B cell (primary cell): ENCODE results near the gene TRIM54. TPM values are rescaled to one million over a fixed set of nuclear protein-coding genes. Genes with fewer than 3 reads are reported as not detected.

Experiments
- ATAC-seq: fragments of 200-7000 bp; cut with Tn5 transposase; one replicate; pipeline ENCODE4 v1.10.0; 2021; ENCODE audit warnings: low read depth, mild to moderate bottlenecking, moderate number of reproducible peaks, moderate library complexity
- CTCF ChIA-PET: fragments of 350-600 bp; sonication (Branson Sonifier 250); formaldehyde crosslinking; loops from one replicate; lab custom pipeline; 2021; ENCODE audit warnings: antibody characterized with exemption, inconsistent platforms; lab: Charles Lee
- POLR2A ChIA-PET: fragments of 350-600 bp; sonication (Branson Sonifier 250); formaldehyde crosslinking; loops from one replicate; lab custom pipeline; 2021; ENCODE audit warnings: antibody characterized with exemption; lab: Charles Lee
- DNase-seq: peaks from one replicate; pipeline ENCODE4 v3.0.0; 2013
- H2AFZ ChIP-seq: 2 replicates; pipeline ENCODE4 v1.6.1; 2012; ENCODE audit warnings: mild to moderate bottlenecking, low read depth, low read length; ENCODE audit not compliant: insufficient read depth, poor library complexity, severe bottlenecking
- H3K27ac ChIP-seq, 2 donors: 1 replicate in 1 of 2; 2 replicates in 1 of 2; pipeline ENCODE4 v1.5.1; 2012 to 2013; ENCODE audit warnings: low read length in 2 of 2, mild to moderate bottlenecking in 2 of 2, moderate library complexity in 1 of 2
- H3K27me3 ChIP-seq, 4 experiments: fragments of 200-600 bp in 1 of 4; sonication (generic) in 1 of 4; replicated peaks in 1 of 4; 1 replicate in 2 of 4; 2 replicates in 2 of 4; pipeline versions ENCODE4 v1.6.1 to v1.7.0; 2013 to 2016; ENCODE audit warnings: low read length in 3 of 4, mild to moderate bottlenecking in 2 of 4, mixed read lengths in 1 of 4, moderate library complexity in 1 of 4; ENCODE audit not compliant: insufficient read depth in 4 of 4, control insufficient read depth in 3 of 4; ENCODE audit errors: control extremely low read depth in 1 of 4
- H3K36me3 ChIP-seq, 2 experiments: replicated peaks in 1 of 2; 1 replicate in 1 of 2; 2 replicates in 1 of 2; pipeline versions ENCODE4 v1.6.1 to v1.7.1; 2013; ENCODE audit warnings: low read length in 1 of 2; ENCODE audit not compliant: insufficient read depth in 2 of 2, control insufficient read depth in 1 of 2; ENCODE audit errors: control extremely low read depth in 1 of 2, extremely low read depth in 1 of 2
- H3K4me1 ChIP-seq, 2 donors: fragments of 200-600 bp in 1 of 2; sonication (generic) in 1 of 2; 1 replicate in 1 of 2; 2 replicates in 1 of 2; pipeline versions ENCODE4 v1.5.1 to v1.6.1; 2013 to 2017; ENCODE audit warnings: low read length in 2 of 2; ENCODE audit not compliant: control insufficient read depth in 2 of 2, insufficient read depth in 2 of 2
- H3K4me2 ChIP-seq: replicated peaks from 2 replicates; pipeline ENCODE3; 2012; ENCODE audit warnings: mild to moderate bottlenecking, low read depth, low read length; ENCODE audit not compliant: poor library complexity, severe bottlenecking
- H3K4me3 ChIP-seq, 5 experiments: fragments of 200-600 bp in 1 of 5; sonication (generic) in 1 of 5; 1 replicate in 3 of 5; 2 replicates in 2 of 5; pipeline versions ENCODE4 v1.5.1 to v1.7.0; 2011 to 2016; ENCODE audit warnings: low read length in 4 of 5, mild to moderate bottlenecking in 4 of 5, low read depth in 2 of 5, control low read depth in 1 of 5, moderate library complexity in 1 of 5; ENCODE audit not compliant: insufficient read depth in 1 of 5; ENCODE audit errors: control extremely low read depth in 1 of 5, extremely low read depth in 1 of 5
- H3K79me2 ChIP-seq: fragments of 200-600 bp; sonication (generic); one replicate; pipeline ENCODE4 v1.6.0; 2016; ENCODE audit warnings: low read length; ENCODE audit not compliant: control insufficient read depth, insufficient read depth
- H3K9ac ChIP-seq: fragments of 200-600 bp; sonication (generic); 2 replicates; pipeline ENCODE4 v1.6.1; 2017; ENCODE audit warnings: mild to moderate bottlenecking, low read length, moderate library complexity
- H3K9me3 ChIP-seq, 3 donors: one replicate each; pipeline versions ENCODE4 v1.6.1 to v1.7.1; 2013; ENCODE audit warnings: low read length in 2 of 3; ENCODE audit not compliant: control insufficient read depth in 2 of 3, insufficient read depth in 1 of 3; ENCODE audit errors: control extremely low read depth in 1 of 3
- H4K20me1 ChIP-seq: 2 replicates; pipeline ENCODE4 v1.6.0; 2012; ENCODE audit warnings: mild to moderate bottlenecking, low read length; ENCODE audit not compliant: insufficient read depth, control insufficient read depth, poor library complexity, severe bottlenecking
- H3K27ac Mint-ChIP-seq: one replicate; pipeline ENCODE4 v1.8.0; 2021; ENCODE audit warnings: mixed read lengths
- H3K27me3 Mint-ChIP-seq: one replicate; pipeline ENCODE4 v1.8.0; 2021; ENCODE audit warnings: mixed read lengths
- H3K4me1 Mint-ChIP-seq: one replicate; pipeline ENCODE4 v1.8.0; 2021; ENCODE audit warnings: mixed read lengths
- H3K4me3 Mint-ChIP-seq: one replicate; pipeline ENCODE4 v1.8.0; 2021; ENCODE audit warnings: mixed read lengths
- H3K9me3 Mint-ChIP-seq: one replicate; pipeline ENCODE4 v1.8.0; 2022; ENCODE audit warnings: mixed read lengths; ENCODE audit not compliant: insufficient read depth
- EZH2 ChIP-seq: IDR thresholded peaks from 2 replicates; pipeline ENCODE4 v1.6.1; 2012; ENCODE audit warnings: borderline replicate concordance, low read depth, mild to moderate bottlenecking, moderate library complexity, low read length; ENCODE audit not compliant: insufficient read depth, poor library complexity, severe bottlenecking
- WGBS: methylation state at CpG from one replicate; pipeline ENCODE4 v1.1.5; 2013; ENCODE audit warnings: missing lambda C conversion rate; ENCODE audit not compliant: insufficient coverage; 5-methylcytosine and 5-hydroxymethylcytosine counted together
- intact Hi-C: fragments of 100-400 bp; cut with micrococcal nuclease; formaldehyde crosslinking; loops from one replicate; pipeline ENCODE4 v1.10.0; 2022
- polyA plus RNA-seq: library from polyadenylated mRNA; depleted of rRNA; stranded (reverse); fragments of >200 nt; gene quantifications from 2 replicates; pipeline ENCODE4 v1.2.3, GENCODE V29; 2012
- total RNA-seq, 2 donors: library from RNA; stranded (reverse); fragments of 120-200 nt in 1 of 2; gene quantifications; 1 replicate in 1 of 2; 2 replicates in 1 of 2; pipeline versions ENCODE4 v1.2.3 to v1.2.4, GENCODE V29; 2013 to 2022
- TF ChIP-seq, protein P1 (sequence below): fragments of 200-600 bp; IDR thresholded peaks from one replicate; pipeline ENCODE4 v1.8.0; 2022; ENCODE audit warnings: antibody characterized with exemption, mild to moderate bottlenecking

The TRIM54 gene
- total and polyA plus RNA-seq, 2 donors (not counting 1 experiment from before 2014, with no cell fraction given): not detected

DNA sequence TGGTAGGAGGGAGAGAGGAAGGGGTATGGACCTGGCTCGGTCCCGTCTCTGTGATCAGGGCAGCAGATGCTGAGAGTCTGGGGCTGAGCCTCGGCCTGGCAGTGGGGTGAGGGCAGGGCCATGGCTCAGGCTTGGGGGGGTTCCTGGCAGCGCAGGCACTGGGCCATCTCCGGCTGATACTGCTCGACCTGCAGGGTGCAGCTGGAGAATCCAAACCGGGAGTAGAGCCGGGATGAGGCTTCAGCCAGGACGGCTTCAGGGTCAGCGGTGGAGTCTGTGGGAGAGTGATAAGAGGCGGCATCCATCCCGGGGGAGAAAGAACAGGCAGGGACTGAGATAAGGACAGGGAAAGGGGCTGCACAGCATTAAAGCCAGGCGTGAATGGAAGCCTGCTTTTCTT lies 27.0 kb upstream of the TRIM54 start:
- ChIA-PET CTCF (no interaction called here), POLR2A (no interaction called here)
- H4K20me1 ChIP-seq: no peaks in the 10 kb centered on the region
- H3K9ac ChIP-seq: no peak overlapping the region
- H3K4me3 ChIP-seq: no peak overlapping the region
- no peak overlapping the region for H3K27ac Mint-ChIP-seq
- H3K4me2 ChIP-seq: no peak overlapping the region
- H3K27me3 ChIP-seq: peaks cover 0 to 62% (median 16%) of the 10 kb centered on the region in 4 experiments
- H3K4me1 Mint-ChIP-seq: no peaks in the 10 kb centered on the region
- DNase-seq (no peak), ATAC-seq (no peak)
- no peak overlapping the region for H3K4me3 Mint-ChIP-seq
- H3K9me3 Mint-ChIP-seq: no peaks in the 10 kb centered on the region
- intact Hi-C loops: no loop called here
- TF ChIP-seq EZH2: no peak
- H3K27me3 Mint-ChIP-seq: peaks cover 64% of the 10 kb centered on the region
- peaks cover 0 to 3% of the 10 kb centered on the region in 2 donors for H3K4me1 ChIP-seq
- 79% methylated on average over 12 of the region's 13 CpGs for WGBS
- no peaks in the 10 kb centered on the region for H3K79me2 ChIP-seq
- H2AFZ ChIP-seq: no peak overlapping the region
- H3K9me3 ChIP-seq: peaks cover 0 to 6% (median 0%) of the 10 kb centered on the region in 3 donors
- H3K27ac ChIP-seq: no peak overlapping the region
- no peaks in the 10 kb centered on the region for H3K36me3 ChIP-seq

DNA sequence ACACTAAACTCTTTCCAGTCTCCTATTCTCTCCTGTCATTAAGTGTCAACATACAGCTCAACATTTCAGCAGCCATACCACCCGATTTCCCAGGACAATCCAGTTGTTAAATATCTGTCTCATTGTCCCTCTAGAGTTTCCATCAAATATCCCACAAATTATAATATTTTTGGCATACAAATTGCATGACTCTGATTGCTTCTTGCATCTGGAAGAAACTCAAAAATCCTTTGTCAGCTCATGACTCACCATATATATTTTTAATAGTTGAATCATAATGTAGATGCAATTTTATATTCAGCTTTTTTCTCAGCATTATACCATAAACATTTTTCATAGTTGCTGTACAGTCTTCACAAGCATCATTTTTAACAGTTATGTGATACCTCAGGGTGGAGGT lies 26.6 kb upstream of the TRIM54 start:
- ATAC-seq (no peak), DNase-seq (no peak)
- peaks cover 69% of the 10 kb centered on the region for H3K27me3 Mint-ChIP-seq
- H3K4me3 Mint-ChIP-seq: no peak overlapping the region
- Histone ChIP-seq H3K4me3 (no peak overlapping the region), H2AFZ (no peak overlapping the region), H3K27me3 (peaks cover 0 to 65% (median 16%) of the 10 kb centered on the region in 4 experiments), H3K27ac (no peak overlapping the region), H3K36me3 (no peaks in the 10 kb centered on the region), H3K9me3 (peaks cover 0 to 4% (median 0%) of the 10 kb centered on the region in 3 donors), H3K4me1 (no peaks in the 10 kb centered on the region), H4K20me1 (no peaks in the 10 kb centered on the region), H3K4me2 (no peak overlapping the region), H3K79me2 (no peaks in the 10 kb centered on the region), H3K9ac (no peak overlapping the region)
- WGBS: 38% methylated on average over 1 of the region's 1 CpG
- intact Hi-C loops: no loop called here
- H3K9me3 Mint-ChIP-seq: no peaks in the 10 kb centered on the region
- POLR2A ChIA-PET: no interaction called here
- CTCF ChIA-PET: no interaction called here
- no peaks in the 10 kb centered on the region for H3K4me1 Mint-ChIP-seq
- TF ChIP-seq, protein P1, sequence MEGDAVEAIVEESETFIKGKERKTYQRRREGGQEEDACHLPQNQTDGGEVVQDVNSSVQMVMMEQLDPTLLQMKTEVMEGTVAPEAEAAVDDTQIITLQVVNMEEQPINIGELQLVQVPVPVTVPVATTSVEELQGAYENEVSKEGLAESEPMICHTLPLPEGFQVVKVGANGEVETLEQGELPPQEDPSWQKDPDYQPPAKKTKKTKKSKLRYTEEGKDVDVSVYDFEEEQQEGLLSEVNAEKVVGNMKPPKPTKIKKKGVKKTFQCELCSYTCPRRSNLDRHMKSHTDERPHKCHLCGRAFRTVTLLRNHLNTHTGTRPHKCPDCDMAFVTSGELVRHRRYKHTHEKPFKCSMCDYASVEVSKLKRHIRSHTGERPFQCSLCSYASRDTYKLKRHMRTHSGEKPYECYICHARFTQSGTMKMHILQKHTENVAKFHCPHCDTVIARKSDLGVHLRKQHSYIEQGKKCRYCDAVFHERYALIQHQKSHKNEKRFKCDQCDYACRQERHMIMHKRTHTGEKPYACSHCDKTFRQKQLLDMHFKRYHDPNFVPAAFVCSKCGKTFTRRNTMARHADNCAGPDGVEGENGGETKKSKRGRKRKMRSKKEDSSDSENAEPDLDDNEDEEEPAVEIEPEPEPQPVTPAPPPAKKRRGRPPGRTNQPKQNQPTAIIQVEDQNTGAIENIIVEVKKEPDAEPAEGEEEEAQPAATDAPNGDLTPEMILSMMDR: no peak
- TF ChIP-seq EZH2: no peak
- no peak overlapping the region for H3K27ac Mint-ChIP-seq
